OCI-LY7 (cell line): ENCODE data around the gene EPB42.

Experiments used
- EZH2phosphoT487 ChIP-seq: fragments of 200-600 bp; sonication (generic); IDR thresholded peaks from 2 replicates; pipeline ENCODE4 v1.6.1; 2018; ENCODE audit warnings: low read depth, borderline replicate concordance, mild to moderate bottlenecking, mixed run types, antibody characterized with exemption, low read length, moderate library complexity, mixed read lengths
- TF ChIP-seq, protein P1 (sequence below): fragments of 200-600 bp; sonication (generic); conservative IDR thresholded peaks from 2 replicates; pipeline ENCODE4 v1.5.1; 2014; ENCODE audit warnings: mild to moderate bottlenecking, antibody characterized with exemption, low read length, moderate library complexity, mixed read lengths

DNA sequence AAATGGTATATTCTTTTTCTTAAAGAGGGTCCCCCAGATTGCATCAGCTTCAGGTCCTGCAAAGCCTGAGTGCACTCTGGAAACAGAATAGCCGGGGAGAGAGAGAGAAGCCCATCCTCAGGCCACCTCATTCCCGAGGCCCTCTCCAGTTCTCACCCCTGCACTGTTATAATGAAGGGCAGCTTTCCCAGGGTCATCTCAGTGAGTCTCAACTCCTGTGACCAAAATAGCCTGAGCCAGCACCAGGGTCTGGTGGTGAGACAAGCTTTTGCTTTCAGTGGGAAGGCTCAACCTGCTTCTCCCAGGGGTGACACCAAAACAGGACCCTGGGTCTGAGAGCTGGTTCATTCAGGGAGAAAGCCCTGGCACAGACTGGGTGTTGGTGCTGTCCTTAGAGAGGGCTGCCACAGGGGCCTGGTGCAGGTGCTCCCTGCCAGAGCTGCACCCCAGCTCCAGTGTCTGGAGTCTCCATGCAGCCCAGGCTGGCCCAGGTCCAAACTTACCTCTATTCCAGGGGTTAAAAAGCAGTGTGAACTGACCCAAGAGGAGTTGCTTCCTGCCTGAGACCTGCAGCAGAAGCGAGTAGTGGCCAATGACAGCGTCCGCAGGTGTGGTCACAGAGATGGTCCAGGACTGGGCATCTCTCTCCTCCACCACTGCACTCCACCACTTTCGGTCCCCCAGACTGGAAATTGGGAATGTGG is 6.1 kb downstream of the EPB42 start:
- TF ChIP-seq, protein P1, sequence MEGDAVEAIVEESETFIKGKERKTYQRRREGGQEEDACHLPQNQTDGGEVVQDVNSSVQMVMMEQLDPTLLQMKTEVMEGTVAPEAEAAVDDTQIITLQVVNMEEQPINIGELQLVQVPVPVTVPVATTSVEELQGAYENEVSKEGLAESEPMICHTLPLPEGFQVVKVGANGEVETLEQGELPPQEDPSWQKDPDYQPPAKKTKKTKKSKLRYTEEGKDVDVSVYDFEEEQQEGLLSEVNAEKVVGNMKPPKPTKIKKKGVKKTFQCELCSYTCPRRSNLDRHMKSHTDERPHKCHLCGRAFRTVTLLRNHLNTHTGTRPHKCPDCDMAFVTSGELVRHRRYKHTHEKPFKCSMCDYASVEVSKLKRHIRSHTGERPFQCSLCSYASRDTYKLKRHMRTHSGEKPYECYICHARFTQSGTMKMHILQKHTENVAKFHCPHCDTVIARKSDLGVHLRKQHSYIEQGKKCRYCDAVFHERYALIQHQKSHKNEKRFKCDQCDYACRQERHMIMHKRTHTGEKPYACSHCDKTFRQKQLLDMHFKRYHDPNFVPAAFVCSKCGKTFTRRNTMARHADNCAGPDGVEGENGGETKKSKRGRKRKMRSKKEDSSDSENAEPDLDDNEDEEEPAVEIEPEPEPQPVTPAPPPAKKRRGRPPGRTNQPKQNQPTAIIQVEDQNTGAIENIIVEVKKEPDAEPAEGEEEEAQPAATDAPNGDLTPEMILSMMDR, result no peak
- no peak for TF ChIP-seq EZH2phosphoT487
